22Rv1 (cell line): ENCODE results near the gene EPHB1.

ENCODE experiments used
- CTCF ChIP-seq: fragments of 450-650 bp; IDR thresholded peaks from 2 replicates; pipeline ENCODE4 v1.5.1; 2017; ENCODE audit warnings: mild to moderate bottlenecking
- ZFX ChIP-seq: fragments of 450-650 bp; IDR thresholded peaks from 2 replicates; pipeline ENCODE4 v1.6.1; 2017; ENCODE audit warnings: antibody characterized with exemption, borderline replicate concordance

DNA sequence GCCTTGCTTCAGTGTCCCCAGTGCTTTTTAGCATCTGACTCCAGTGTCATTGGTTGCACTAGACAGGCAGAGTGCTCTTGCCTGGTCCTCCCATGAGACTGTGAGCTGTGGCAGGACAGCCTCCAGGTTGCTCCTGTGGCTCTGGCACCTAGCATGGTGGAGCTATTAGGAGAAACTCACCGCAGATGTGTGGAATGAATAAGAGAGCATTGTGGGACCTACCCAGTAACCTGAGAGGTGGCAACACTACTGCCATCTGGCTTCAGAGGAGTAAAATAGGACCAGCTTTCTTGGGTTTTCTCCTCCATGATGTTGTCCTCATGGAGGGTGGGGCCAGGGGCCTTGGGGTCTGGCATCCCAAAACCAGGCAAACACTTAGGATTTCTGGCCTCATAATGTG, 183.6 kb downstream of the EPHB1 start:
- TF ChIP-seq CTCF (no peak), ZFX (no peak)
